Measurements from ENCODE around the gene TAX1BP1. TPM values are rescaled to one million over a fixed set of nuclear protein-coding genes. Genes with fewer than 3 reads are reported as not detected.

The TAX1BP1 gene
- total RNA-seq, 5 donors from 2014 or later (not counting 1 experiment from before 2014, with no cell fraction given): 80.2 to 118 (median 90.2) TPM

DNA sequence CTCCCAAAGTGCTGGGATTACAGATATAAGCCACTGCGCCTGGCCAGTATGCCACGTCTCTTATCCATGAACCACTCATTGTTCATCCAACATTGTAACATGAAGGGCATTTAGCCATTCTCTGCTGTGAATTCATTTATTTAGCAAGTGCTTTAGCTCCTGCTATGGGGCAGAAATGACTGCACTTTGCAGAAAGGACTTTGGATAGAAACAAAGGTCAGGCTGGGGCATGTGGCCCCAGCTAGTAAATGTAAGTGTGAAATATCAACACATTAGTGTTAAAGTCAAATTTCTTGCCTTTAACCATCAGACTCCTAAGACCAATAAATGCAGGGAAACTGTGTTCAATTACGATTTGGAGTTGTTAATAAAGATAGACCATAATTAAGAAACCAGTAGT, 27.7 kb upstream of the TAX1BP1 start:
- DNase-seq: no peak
- Mint-ChIP-seq H3K9me3 (no peaks in the 10 kb centered on the region), H3K4me3 (no peak overlapping the region), H3K4me1 (no peaks in the 10 kb centered on the region), H3K27me3 (peaks cover 15 to 18% of the 10 kb centered on the region in 2 donors), H3K36me3 (no peaks in the 10 kb centered on the region), H3K27ac (no peak overlapping the region)
- WGBS (ENCODE audit: insufficient coverage): 93% methylated on average over 2 of the region's 3 CpGs
- ChIA-PET POLR2A (no interaction called here), CTCF (interaction anchor here in 1 of 2 donors (0.6 kb wide), 1 partner anchor 51 kb away, joined by 3 read pairs; no protein-coding TSS in a partner anchor)
- no peak overlapping the region for H3K27ac ChIP-seq (ENCODE audit: low read length)
- H3K36me3 ChIP-seq (ENCODE audit: control insufficient read depth in 2 of 2, extremely low read depth in 1 of 2, insufficient read depth in 1 of 2, low read length in 1 of 2): no peaks in the 10 kb centered on the region
- H3K4me1 ChIP-seq (ENCODE audit: control insufficient read depth in 1 of 2, extremely low read depth in 1 of 2, insufficient read depth in 2 of 2, low read length in 2 of 2): no peaks in the 10 kb centered on the region
- ATAC-seq (replicated peaks in 1 of 4): no peak
- H3K27me3 ChIP-seq (replicated peaks in 1 of 2; ENCODE audit: control insufficient read depth in 2 of 2, extremely low read depth in 1 of 2, insufficient read depth in 2 of 2, low read length in 1 of 2): peaks cover 0 to 4% of the 10 kb centered on the region in 2 experiments
- no peak overlapping the region for H3K4me3 ChIP-seq (ENCODE audit: control insufficient read depth in 1 of 2, extremely low read depth in 1 of 2, low read length in 1 of 2)
- no peaks in the 10 kb centered on the region for H3K9me3 ChIP-seq

DNA sequence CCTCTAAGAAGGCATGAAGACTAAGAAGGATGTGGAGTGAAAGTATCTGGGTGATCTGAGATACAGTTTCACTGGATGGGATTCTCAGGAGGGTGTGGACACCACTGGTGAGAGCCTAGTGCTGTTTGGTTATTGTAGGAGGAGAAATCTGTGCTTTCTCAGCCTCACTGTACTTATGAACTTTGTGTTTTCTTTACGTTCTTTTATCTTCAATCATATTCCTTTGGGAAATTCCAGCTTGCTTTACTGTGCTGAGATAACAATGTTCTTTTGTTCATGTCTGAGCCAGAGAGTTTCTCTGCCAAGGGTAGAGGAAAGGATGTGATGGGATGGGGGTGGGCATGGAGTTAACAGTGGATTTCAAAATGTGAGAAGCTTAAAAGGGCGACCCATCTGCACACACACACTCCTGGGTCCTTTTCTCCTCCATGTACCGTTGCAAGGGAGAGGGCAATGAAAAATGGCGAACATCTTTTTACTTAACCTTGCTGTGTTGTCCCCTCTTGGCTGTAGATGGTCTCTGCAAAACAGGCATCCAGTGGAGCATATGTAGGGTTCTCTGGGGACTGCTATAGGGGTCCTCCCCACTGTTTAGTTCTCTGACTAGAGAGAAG, 25.0 kb upstream of the TAX1BP1 start:
- no peak for DNase-seq
- Mint-ChIP-seq H3K4me1 (no peaks in the 10 kb centered on the region), H3K4me3 (no peak overlapping the region), H3K36me3 (no peaks in the 10 kb centered on the region), H3K27me3 (peaks cover 15 to 18% of the 10 kb centered on the region in 2 donors), H3K27ac (no peak overlapping the region), H3K9me3 (no peaks in the 10 kb centered on the region)
- no peak for ATAC-seq (replicated peaks in 1 of 4)
- Histone ChIP-seq H3K9me3 (no peaks in the 10 kb centered on the region), H3K4me1 (ENCODE audit: control insufficient read depth in 1 of 2, extremely low read depth in 1 of 2, insufficient read depth in 2 of 2, low read length in 2 of 2) (no peaks in the 10 kb centered on the region), H3K27ac (ENCODE audit: low read length) (no peak overlapping the region), H3K36me3 (ENCODE audit: control insufficient read depth in 2 of 2, extremely low read depth in 1 of 2, insufficient read depth in 1 of 2, low read length in 1 of 2) (no peaks in the 10 kb centered on the region), H3K27me3 (replicated peaks in 1 of 2; ENCODE audit: control insufficient read depth in 2 of 2, extremely low read depth in 1 of 2, insufficient read depth in 2 of 2, low read length in 1 of 2) (peaks cover 0 to 4% of the 10 kb centered on the region in 2 experiments), H3K4me3 (ENCODE audit: control insufficient read depth in 1 of 2, extremely low read depth in 1 of 2, low read length in 1 of 2) (no peak overlapping the region)
- no CpG with 5 or more reads among the region's 4 CpGs for WGBS (ENCODE audit: insufficient coverage)
- ChIA-PET POLR2A (interaction anchor here in 1 of 2 donors (0.6 kb wide), 1 partner anchor 19 kb away, joined by 3 read pairs; no protein-coding TSS in a partner anchor), CTCF (interaction anchor here in 1 of 2 donors (0.5 kb wide), 1 partner anchor 381 kb away, joined by 3 read pairs; no protein-coding TSS in a partner anchor)

DNA sequence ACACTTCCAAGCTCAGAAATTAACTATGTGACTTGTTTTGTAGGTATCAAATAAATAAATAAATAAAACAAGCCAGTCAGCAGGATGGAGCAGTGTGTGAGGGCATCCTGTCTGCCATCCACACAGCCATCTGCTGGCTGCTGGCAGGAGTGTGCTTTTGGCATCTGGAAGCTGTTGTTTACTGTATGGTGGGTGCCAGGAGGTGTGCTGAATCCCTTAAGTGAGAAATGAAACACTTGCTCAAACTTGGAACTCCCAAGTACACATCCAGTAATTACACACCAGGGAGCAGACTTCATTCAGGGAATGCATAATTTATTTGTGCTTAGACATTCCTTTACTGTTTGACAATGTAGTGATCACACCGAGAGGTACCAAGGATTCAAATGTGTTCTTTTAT, 16.9 kb upstream of the TAX1BP1 start:
- DNase-seq: peak in 1 of 35 experiments; percentile 10
- no CpG with 5 or more reads among the region's 1 CpG for WGBS (ENCODE audit: insufficient coverage)
- Histone ChIP-seq H3K27ac (ENCODE audit: low read length) (no peak overlapping the region), H3K27me3 (replicated peaks in 1 of 2; ENCODE audit: control insufficient read depth in 2 of 2, extremely low read depth in 1 of 2, insufficient read depth in 2 of 2, low read length in 1 of 2) (no peaks in the 10 kb centered on the region), H3K9me3 (no peaks in the 10 kb centered on the region), H3K36me3 (ENCODE audit: control insufficient read depth in 2 of 2, extremely low read depth in 1 of 2, insufficient read depth in 1 of 2, low read length in 1 of 2) (no peaks in the 10 kb centered on the region), H3K4me1 (ENCODE audit: control insufficient read depth in 1 of 2, extremely low read depth in 1 of 2, insufficient read depth in 2 of 2, low read length in 2 of 2) (no peaks in the 10 kb centered on the region), H3K4me3 (ENCODE audit: control insufficient read depth in 1 of 2, extremely low read depth in 1 of 2, low read length in 1 of 2) (no peak overlapping the region)
- ChIA-PET POLR2A (no interaction called here), CTCF (interaction anchor here in 1 of 2 donors (0.7 kb wide), 1 partner anchor 68 kb away, joined by 3 read pairs; no protein-coding TSS in a partner anchor)
- ATAC-seq (replicated peaks in 1 of 4): no peak
- Mint-ChIP-seq H3K4me3 (no peak overlapping the region), H3K36me3 (no peaks in the 10 kb centered on the region), H3K27me3 (no peaks in the 10 kb centered on the region), H3K9me3 (no peaks in the 10 kb centered on the region), H3K27ac (no peak overlapping the region), H3K4me1 (peaks cover 0 to 3% (median 0%) of the 10 kb centered on the region in 3 donors)

DNA sequence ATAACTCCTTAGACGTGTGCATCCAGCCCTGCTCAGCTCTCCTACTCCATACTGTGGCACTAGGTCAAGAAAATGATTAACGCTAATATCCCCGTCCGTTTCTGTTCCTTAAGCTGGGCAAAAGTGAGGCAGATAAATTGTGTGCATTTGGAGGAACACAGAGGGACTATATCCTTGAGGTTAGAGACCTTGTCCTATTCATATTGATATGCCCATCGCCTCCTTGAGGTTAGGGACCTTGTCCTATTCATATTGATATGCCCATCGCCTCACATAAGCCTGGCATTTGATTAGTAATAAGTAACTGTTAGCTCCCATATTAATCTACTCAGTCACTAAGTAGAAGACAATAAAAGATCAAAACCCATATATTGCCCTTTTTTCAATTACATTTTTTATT, 12.9 kb upstream of the TAX1BP1 start:
- peaks cover 5% of the 10 kb centered on the region in 2 donors for H3K27me3 Mint-ChIP-seq
- H3K36me3 ChIP-seq (ENCODE audit: control insufficient read depth in 2 of 2, extremely low read depth in 1 of 2, insufficient read depth in 1 of 2, low read length in 1 of 2): no peaks in the 10 kb centered on the region
- H3K4me3 ChIP-seq (ENCODE audit: control insufficient read depth in 1 of 2, extremely low read depth in 1 of 2, low read length in 1 of 2): no peak overlapping the region
- ATAC-seq (replicated peaks in 1 of 4): no peak
- H3K27ac ChIP-seq (ENCODE audit: low read length): no peak overlapping the region
- no peak overlapping the region for H3K27ac Mint-ChIP-seq
- H3K4me1 ChIP-seq (ENCODE audit: control insufficient read depth in 1 of 2, extremely low read depth in 1 of 2, insufficient read depth in 2 of 2, low read length in 2 of 2): no peaks in the 10 kb centered on the region
- no peaks in the 10 kb centered on the region for H3K9me3 Mint-ChIP-seq
- POLR2A ChIA-PET: no interaction called here
- no peaks in the 10 kb centered on the region for H3K27me3 ChIP-seq (replicated peaks in 1 of 2; ENCODE audit: control insufficient read depth in 2 of 2, extremely low read depth in 1 of 2, insufficient read depth in 2 of 2, low read length in 1 of 2)
- H3K36me3 Mint-ChIP-seq: no peaks in the 10 kb centered on the region
- H3K9me3 ChIP-seq: no peaks in the 10 kb centered on the region
- 100% methylated on average over 2 of the region's 6 CpGs for WGBS (ENCODE audit: insufficient coverage)
- no peak for DNase-seq
- H3K4me1 Mint-ChIP-seq: peaks cover 0 to 3% (median 0%) of the 10 kb centered on the region in 3 donors
- H3K4me3 Mint-ChIP-seq: no peak overlapping the region
- CTCF ChIA-PET: interaction anchor here in 1 of 2 donors (0.5 kb wide), 1 partner anchor 59 kb away, joined by 5 read pairs; no protein-coding TSS in a partner anchor

DNA sequence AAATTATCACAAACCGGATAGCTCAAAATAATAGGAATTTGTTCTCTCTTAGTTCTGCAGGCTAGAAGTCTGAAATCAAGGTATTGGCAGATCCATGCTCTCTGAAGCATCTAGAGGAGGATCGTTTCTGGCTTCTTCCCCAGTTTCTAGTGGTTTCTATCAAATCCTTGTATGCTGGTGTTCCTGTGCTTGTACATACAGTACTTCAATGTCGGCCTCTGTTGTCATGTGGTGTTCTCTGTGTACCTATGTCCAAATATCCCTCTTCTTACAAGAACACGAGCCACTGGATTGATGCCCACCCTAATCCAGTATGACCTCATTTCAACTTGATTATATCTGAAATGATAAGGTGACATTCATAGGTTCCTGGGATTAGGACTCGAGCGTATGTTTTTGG, 9.8 kb upstream of the TAX1BP1 start:
- Histone ChIP-seq H3K36me3 (ENCODE audit: control insufficient read depth in 2 of 2, extremely low read depth in 1 of 2, insufficient read depth in 1 of 2, low read length in 1 of 2) (no peaks in the 10 kb centered on the region), H3K27me3 (replicated peaks in 1 of 2; ENCODE audit: control insufficient read depth in 2 of 2, extremely low read depth in 1 of 2, insufficient read depth in 2 of 2, low read length in 1 of 2) (no peaks in the 10 kb centered on the region), H3K27ac (ENCODE audit: low read length) (no peak overlapping the region), H3K4me1 (ENCODE audit: control insufficient read depth in 1 of 2, extremely low read depth in 1 of 2, insufficient read depth in 2 of 2, low read length in 2 of 2) (no peaks in the 10 kb centered on the region), H3K4me3 (ENCODE audit: control insufficient read depth in 1 of 2, extremely low read depth in 1 of 2, low read length in 1 of 2) (no peak overlapping the region), H3K9me3 (no peaks in the 10 kb centered on the region)
- H3K4me1 Mint-ChIP-seq: peaks cover 0 to 3% (median 0%) of the 10 kb centered on the region in 3 donors
- POLR2A ChIA-PET: no interaction called here
- peaks cover 5 to 8% of the 10 kb centered on the region in 2 donors for H3K27me3 Mint-ChIP-seq
- no peak for DNase-seq
- H3K4me3 Mint-ChIP-seq: no peak overlapping the region
- CTCF ChIA-PET: interaction anchor here in 1 of 2 donors (1.0 kb wide), 1 partner anchor 15 kb away, joined by 3 read pairs; no protein-coding TSS in a partner anchor
- WGBS (ENCODE audit: insufficient coverage): 96% methylated on average over 2 of the region's 6 CpGs
- ATAC-seq (replicated peaks in 1 of 4): no peak
- H3K27ac Mint-ChIP-seq: no peak overlapping the region
- peaks cover 4% of the 10 kb centered on the region for H3K36me3 Mint-ChIP-seq
- no peaks in the 10 kb centered on the region for H3K9me3 Mint-ChIP-seq

DNA sequence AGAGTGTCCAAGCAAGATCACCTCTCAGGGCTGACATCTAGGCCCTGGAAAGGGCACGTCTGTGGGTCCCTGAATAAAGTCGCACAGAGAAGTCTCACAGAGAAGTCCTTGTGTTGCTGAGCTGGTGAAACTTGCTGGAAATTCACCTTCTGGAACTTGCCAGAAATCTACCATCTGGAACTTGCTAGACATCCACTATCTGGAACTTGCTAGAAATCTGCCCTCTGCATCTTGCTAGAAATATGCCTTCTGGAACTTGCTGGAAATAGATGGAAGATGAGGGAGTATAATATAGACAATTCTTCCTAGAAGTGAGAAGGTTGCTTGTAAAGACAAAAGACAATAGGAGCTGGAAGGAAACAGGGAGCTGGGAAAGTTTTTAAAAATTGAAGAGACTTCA, 5.4 kb upstream of the TAX1BP1 start:
- no peaks in the 10 kb centered on the region for H3K9me3 ChIP-seq
- ChIA-PET CTCF (no interaction called here), POLR2A (interaction anchor here in 1 of 2 donors (0.6 kb wide), 2 partner anchors 31 to 257 kb away, joined by 3 to 6 read pairs; no protein-coding TSS in a partner anchor)
- Mint-ChIP-seq H3K27me3 (peaks cover 5 to 8% of the 10 kb centered on the region in 2 donors), H3K4me1 (peaks cover 7 to 10% (median 7%) of the 10 kb centered on the region in 3 donors), H3K36me3 (peaks cover 4% of the 10 kb centered on the region), H3K27ac (no peak overlapping the region), H3K9me3 (no peaks in the 10 kb centered on the region), H3K4me3 (no peak overlapping the region)
- no peaks in the 10 kb centered on the region for H3K27me3 ChIP-seq (replicated peaks in 1 of 2; ENCODE audit: control insufficient read depth in 2 of 2, extremely low read depth in 1 of 2, insufficient read depth in 2 of 2, low read length in 1 of 2)
- H3K27ac ChIP-seq (ENCODE audit: low read length): no peak overlapping the region
- H3K4me3 ChIP-seq (ENCODE audit: control insufficient read depth in 1 of 2, extremely low read depth in 1 of 2, low read length in 1 of 2): no peak overlapping the region
- no peaks in the 10 kb centered on the region for H3K36me3 ChIP-seq (ENCODE audit: control insufficient read depth in 2 of 2, extremely low read depth in 1 of 2, insufficient read depth in 1 of 2, low read length in 1 of 2)
- DNase-seq (no peak), ATAC-seq (replicated peaks in 1 of 4) (no peak)
- 100% methylated on average over 2 of the region's 2 CpGs for WGBS (ENCODE audit: insufficient coverage)
- H3K4me1 ChIP-seq (ENCODE audit: control insufficient read depth in 1 of 2, extremely low read depth in 1 of 2, insufficient read depth in 2 of 2, low read length in 2 of 2): peaks cover 2 to 6% of the 10 kb centered on the region in 2 experiments
